HEK293T (cell line): ENCODE measurements around the gene ALDH4A1.

ENCODE experiments used
- CTCF ChIA-PET: fragments of 350-600 bp; formaldehyde crosslinking; extraction: SDS; loops from one replicate; lab custom pipeline; 2021; ENCODE audit warnings: antibody characterized with exemption, inconsistent platforms; lab: Yijun Ruan, JAX
- POLR2A ChIA-PET: fragments of 350-600 bp; formaldehyde crosslinking; extraction: SDS; loops from one replicate; lab custom pipeline; 2020; ENCODE audit warnings: antibody characterized with exemption, inconsistent platforms; lab: Yijun Ruan, JAX
- DNase-seq: peaks from one replicate; pipeline ENCODE4 v3.0.0; 2012; ENCODE audit warnings: mixed read lengths; ENCODE audit errors: extremely low spot score
- ARNT ChIP-seq: fragments of 450-650 bp; IDR thresholded peaks from 2 replicates; pipeline ENCODE4 v1.6.1; 2017; ENCODE audit warnings: mild to moderate bottlenecking
- BHLHE40 ChIP-seq: fragments of 450-650 bp; IDR thresholded peaks from 2 replicates; pipeline ENCODE4 v1.6.1; 2016; ENCODE audit warnings: mild to moderate bottlenecking, moderate library complexity, borderline replicate concordance
- CTBP1 ChIP-seq: fragments of 450-650 bp; IDR thresholded peaks from 2 replicates; pipeline ENCODE4 v1.6.1; 2016; ENCODE audit warnings: borderline replicate concordance
- ELF4 ChIP-seq: fragments of 450-650 bp; IDR thresholded peaks from 2 replicates; pipeline ENCODE4 v1.6.1; 2017; ENCODE audit warnings: antibody characterized with exemption
- FOXA1 ChIP-seq: fragments of 450-650 bp; IDR thresholded peaks from 2 replicates; pipeline ENCODE4 v1.6.1; 2016; ENCODE audit warnings: mild to moderate bottlenecking
- FOXK2 ChIP-seq: fragments of 450-650 bp; IDR thresholded peaks from 2 replicates; pipeline ENCODE4 v1.6.1; 2016; ENCODE audit warnings: mild to moderate bottlenecking
- FOXM1 ChIP-seq: fragments of 450-650 bp; IDR thresholded peaks from 2 replicates; pipeline ENCODE4 v1.6.1; 2017; ENCODE audit warnings: mild to moderate bottlenecking, borderline replicate concordance
- HDGF ChIP-seq: fragments of 450-650 bp; IDR thresholded peaks from 2 replicates; pipeline ENCODE4 v1.6.1; 2017; ENCODE audit warnings: antibody characterized with exemption, borderline replicate concordance
- L3MBTL2 ChIP-seq: fragments of 450-650 bp; conservative IDR thresholded peaks from 2 replicates; pipeline ENCODE4 v1.6.1; 2016; ENCODE audit warnings: mild to moderate bottlenecking
- LEF1 ChIP-seq: fragments of 450-650 bp; IDR thresholded peaks from 2 replicates; pipeline ENCODE4 v1.6.1; 2017; ENCODE audit warnings: mild to moderate bottlenecking, borderline replicate concordance
- NFRKB ChIP-seq: fragments of 450-650 bp; IDR thresholded peaks from 2 replicates; pipeline ENCODE4 v1.6.1; 2016; ENCODE audit warnings: mild to moderate bottlenecking, moderate library complexity
- PKNOX1 ChIP-seq: fragments of 450-650 bp; IDR thresholded peaks from 2 replicates; pipeline ENCODE4 v1.6.1; 2016
- SP1 ChIP-seq: fragments of 450-650 bp; IDR thresholded peaks from 2 replicates; pipeline ENCODE4 v1.6.1; 2017
- SUZ12 ChIP-seq: fragments of 450-650 bp; IDR thresholded peaks from 2 replicates; pipeline ENCODE4 v1.6.1; 2016; ENCODE audit warnings: mild to moderate bottlenecking
- TARDBP ChIP-seq: fragments of 450-650 bp; IDR thresholded peaks from 2 replicates; pipeline ENCODE4 v1.6.1; 2016
- ZNF384 ChIP-seq: fragments of 450-650 bp; IDR thresholded peaks from 2 replicates; pipeline ENCODE4 v1.6.1; 2016

Gene ALDH4A1

DNA sequence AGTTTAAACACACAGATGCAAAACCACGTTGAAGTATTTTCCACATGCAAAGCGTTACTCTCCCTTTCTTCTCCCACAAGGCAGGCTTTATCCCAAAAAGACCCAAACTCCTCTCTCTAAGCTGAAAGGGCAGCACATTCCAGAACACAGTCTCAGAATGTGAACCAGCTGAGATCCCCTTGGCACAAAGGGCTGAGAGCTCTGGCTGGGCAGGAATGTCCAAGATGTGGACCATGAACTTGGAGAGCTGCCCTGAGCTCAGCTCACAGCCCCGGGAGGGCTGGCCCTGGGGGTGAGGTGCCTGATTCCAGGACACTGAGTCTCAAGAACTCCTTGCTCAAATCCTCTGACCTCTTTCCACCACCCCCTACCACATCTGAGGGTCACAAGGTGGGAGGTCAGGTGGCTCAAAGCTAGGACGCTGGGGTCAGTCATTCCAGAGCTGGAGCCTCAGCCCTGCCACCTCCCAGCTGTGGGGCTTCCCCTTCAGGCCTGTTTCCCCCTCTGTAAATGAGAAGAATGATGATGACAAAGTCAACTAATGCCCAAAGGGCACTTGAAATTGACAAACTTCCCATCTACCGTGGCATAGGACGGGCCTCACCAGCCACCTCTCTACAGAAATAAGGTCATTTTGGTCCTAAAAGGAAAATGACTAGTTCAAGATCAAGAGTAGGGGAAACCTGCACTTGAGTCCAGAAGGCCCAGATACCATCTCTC is 11.5 kb downstream of the ALDH4A1 start:
- ChIA-PET CTCF (interaction anchor here (1.0 kb wide), 1 partner anchor 8 kb away, joined by 3 read pairs; no protein-coding TSS in a partner anchor), POLR2A (no interaction called here)
- DNase-seq = no peak
- TF ChIP-seq FOXK2 (no peak), NFRKB (no peak), L3MBTL2 (no peak), SUZ12 (no peak), SP1 (no peak), TARDBP (no peak), ELF4 (no peak), CTBP1 (no peak), HDGF (no peak), BHLHE40 (no peak), FOXA1 (no peak), PKNOX1 (no peak), ARNT (no peak), ZNF384 (no peak)

DNA sequence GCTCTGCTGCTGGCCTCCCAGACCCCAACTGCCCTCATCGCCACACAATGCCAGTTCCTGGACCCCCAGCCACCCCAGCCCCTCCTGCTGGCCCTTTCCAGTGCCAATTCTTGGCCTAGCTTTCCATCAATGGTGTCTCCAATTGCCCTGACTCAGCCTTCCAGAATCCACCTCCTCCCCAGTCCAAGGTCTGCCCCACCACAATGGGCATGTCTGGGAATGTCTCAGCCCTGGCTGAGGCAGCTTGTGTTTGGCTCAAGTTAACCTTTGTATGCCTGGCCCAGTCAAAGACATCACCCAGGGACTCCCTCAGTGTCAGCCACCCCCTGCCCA is 16.4 kb downstream of the ALDH4A1 start:
- no peak for TF ChIP-seq SUZ12
- TF ChIP-seq FOXM1 = no peak
- TF ChIP-seq L3MBTL2 = no peak
- no peak for TF ChIP-seq TARDBP
- no peak for TF ChIP-seq ZNF384
- no peak for TF ChIP-seq ARNT
- no peak for TF ChIP-seq NFRKB
- TF ChIP-seq CTBP1 = no peak
- TF ChIP-seq SP1 = no peak
- POLR2A ChIA-PET = no interaction called here
- CTCF ChIA-PET = interaction anchor here (1.0 kb wide), 1 partner anchor 10 kb away, joined by 3 read pairs; no protein-coding TSS in a partner anchor
- DNase-seq = no peak

GRCh38 chr1:18885311-18886002 is 16.9 kb downstream of the ALDH4A1 start:
- TF ChIP-seq L3MBTL2 = no peak
- no peak for DNase-seq
- POLR2A ChIA-PET = no interaction called here
- CTCF ChIA-PET = interaction anchor here (1.0 to 1.9 kb wide), 4 partner anchors 10 to 27 kb away, joined by 3 to 12 read pairs (median 6); no protein-coding TSS in a partner anchor

DNA sequence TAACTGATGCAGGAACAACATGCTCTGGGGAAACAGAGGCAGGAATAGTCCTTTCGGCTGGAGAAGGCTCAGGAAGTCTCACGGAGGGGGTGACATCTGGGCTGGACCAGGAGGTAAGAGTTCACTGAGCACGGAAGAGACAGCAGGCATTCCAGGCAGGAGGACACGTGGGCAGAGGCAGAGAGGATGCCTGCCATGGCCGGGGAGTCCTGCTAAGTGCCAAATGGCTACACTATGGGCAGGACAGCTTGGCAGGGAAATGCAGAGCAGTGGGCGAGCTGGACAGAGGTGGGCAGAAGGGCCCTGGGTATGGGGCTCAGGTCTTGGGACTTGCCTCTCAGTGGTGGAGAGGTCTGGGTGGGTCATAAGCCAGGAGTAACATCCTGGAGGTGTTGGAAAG is 17.6 kb downstream of the ALDH4A1 start:
- ChIA-PET CTCF (interaction anchor here (1.0 to 1.9 kb wide), 9 partner anchors 9 to 211 kb away, joined by 3 to 12 read pairs (median 6); no protein-coding TSS in a partner anchor), POLR2A (interaction anchor here (1.0 kb wide), 1 partner anchor 18 kb away, joined by 4 read pairs; no protein-coding TSS in a partner anchor)
- no peak for DNase-seq
- TF ChIP-seq BHLHE40 (no peak), PKNOX1 (no peak), TARDBP (no peak), FOXA1 (no peak), NFRKB (no peak), FOXK2 (no peak), ARNT (no peak), SUZ12 (no peak), ELF4 (no peak), FOXM1 (no peak), CTBP1 (no peak), L3MBTL2 (no peak), ZNF384 (no peak), HDGF (no peak)

GRCh38 chr1:18884419-18884717 is 18.0 kb downstream of the ALDH4A1 start:
- CTCF ChIA-PET = interaction anchor here (0.7 to 1.9 kb wide), 11 partner anchors 9 to 212 kb away, joined by 3 to 12 read pairs (median 6); no protein-coding TSS in a partner anchor
- DNase-seq = no peak
- POLR2A ChIA-PET = interaction anchor here (1.0 kb wide), 1 partner anchor 19 kb away, joined by 4 read pairs; no protein-coding TSS in a partner anchor
- TF ChIP-seq NFRKB (no peak), PKNOX1 (no peak), FOXM1 (no peak), SUZ12 (no peak), CTBP1 (no peak), BHLHE40 (no peak), LEF1 (no peak)
